GM19023 (cell line): ENCODE results near the gene PAQR8.

Source experiments
- ATAC-seq: cut with Tn5 transposase; IDR thresholded peaks from one replicate; pipeline ENCODE4 v1.9.1; 2021; ENCODE audit warnings: mild to moderate bottlenecking, moderate library complexity; ENCODE audit not compliant: unreplicated experiment

PAQR8 gene

GRCh38 chr6:52346503-52346902, 15.4 kb upstream of the PAQR8 start:
- ATAC-seq = no peak

- no peak for ATAC-seq
Observed at GRCh38 chr6:52347818-52348217, 14.1 kb upstream of the PAQR8 start.

- no peak for ATAC-seq
Observed at GRCh38 chr6:52351879-52352238, 10.1 kb upstream of the PAQR8 start.

GRCh38 chr6:52352239-52353018, 9.5 kb upstream of the PAQR8 start:
- peak; percentile 93 for ATAC-seq

- ATAC-seq = no peak
Observed at GRCh38 chr6:52356017-52356416, 5.9 kb upstream of the PAQR8 start.

GRCh38 chr6:52359403-52359802, 2.5 kb upstream of the PAQR8 start:
- ATAC-seq = no peak

- no peak for ATAC-seq
Observed at GRCh38 chr6:52360028-52360427, 1.9 kb upstream of the PAQR8 start.

- no peak for ATAC-seq
Observed at GRCh38 chr6:52360601-52361413, 1.1 kb upstream of the PAQR8 start.

GRCh38 chr6:52361414-52361944, 472 bp upstream of the PAQR8 start:
- ATAC-seq = peak; percentile 16

- peak; percentile 47 for ATAC-seq
Observed at GRCh38 chr6:52362443-52363227, 684 bp downstream of the PAQR8 start.

- no peak for ATAC-seq
Observed at GRCh38 chr6:52363228-52363867, 1.4 kb downstream of the PAQR8 start.

- ATAC-seq = no peak
Observed at GRCh38 chr6:52364480-52365166, 2.7 kb downstream of the PAQR8 start.

GRCh38 chr6:52365317-52365716, 3.4 kb downstream of the PAQR8 start:
- no peak for ATAC-seq

- no peak for ATAC-seq
Observed at GRCh38 chr6:52365866-52366540, 4.1 kb downstream of the PAQR8 start.

- ATAC-seq = no peak
Observed at GRCh38 chr6:52368002-52368401, 6.1 kb downstream of the PAQR8 start.

GRCh38 chr6:52369234-52369633, 7.3 kb downstream of the PAQR8 start:
- no peak for ATAC-seq

- no peak for ATAC-seq
Observed at GRCh38 chr6:52371656-52372191, 9.8 kb downstream of the PAQR8 start.

- ATAC-seq = no peak
Observed at GRCh38 chr6:52373151-52373690, 11.3 kb downstream of the PAQR8 start.

GRCh38 chr6:52374247-52374646, 12.3 kb downstream of the PAQR8 start:
- no peak for ATAC-seq
